Smooth muscle cell (in vitro differentiated cells): ENCODE measurements around the gene PRKCA. TPM values are rescaled to one million over a fixed set of nuclear protein-coding genes. Genes with fewer than 3 reads are reported as not detected.

Source experiments
- DNase-seq: peaks from one replicate; lab custom pipeline; 2025; ENCODE audit not compliant: unreplicated experiment; lab: John Stamatoyannopoulos, UW
- H2AFZ ChIP-seq: fragments of 200-600 bp; sonication (generic); 2 replicates; pipeline ENCODE4 v1.6.0; 2016; ENCODE audit warnings: antibody characterized with exemption, low read depth, mild to moderate bottlenecking
- H3F3A ChIP-seq: fragments of 200-600 bp; sonication (generic); 2 replicates; pipeline ENCODE4 v1.6.0; 2017; ENCODE audit warnings: antibody characterized with exemption, low read depth
- H3K27ac ChIP-seq: fragments of 200-600 bp; sonication (generic); 2 replicates; pipeline ENCODE4 v1.5.1; 2016; ENCODE audit warnings: low read depth, mild to moderate bottlenecking
- H3K27me3 ChIP-seq: fragments of 200-600 bp; sonication (generic); 2 replicates; pipeline ENCODE4 v1.6.1; 2016; ENCODE audit warnings: low read depth, mild to moderate bottlenecking
- H3K36me3 ChIP-seq: fragments of 200-600 bp; sonication (generic); 2 replicates; pipeline ENCODE4 v1.5.1; 2016; ENCODE audit warnings: low read depth
- H3K4me1 ChIP-seq: fragments of 200-600 bp; sonication (generic); 2 replicates; pipeline ENCODE4 v1.5.1; 2016; ENCODE audit warnings: low read depth
- H3K4me2 ChIP-seq: fragments of 200-600 bp; sonication (generic); 2 replicates; pipeline ENCODE4 v1.6.0; 2016; ENCODE audit warnings: mild to moderate bottlenecking
- H3K4me3 ChIP-seq: fragments of 200-600 bp; sonication (generic); 2 replicates; pipeline ENCODE4 v1.5.1; 2016; ENCODE audit warnings: mild to moderate bottlenecking
- H3K79me2 ChIP-seq: fragments of 200-600 bp; sonication (generic); 2 replicates; pipeline ENCODE4 v1.6.0; 2016; ENCODE audit warnings: low read depth, mild to moderate bottlenecking
- H3K9ac ChIP-seq: fragments of 200-600 bp; sonication (generic); 2 replicates; pipeline ENCODE4 v1.6.0; 2016; ENCODE audit warnings: low read depth
- H3K9me3 ChIP-seq: fragments of 200-600 bp; sonication (generic); replicated peaks from 2 replicates; pipeline ENCODE4 v1.5.1; 2016; ENCODE audit warnings: low read depth
- H4K20me1 ChIP-seq: fragments of 200-600 bp; sonication (generic); 2 replicates; pipeline ENCODE4 v1.6.0; 2016; ENCODE audit warnings: low read depth
- CTCF ChIP-seq: fragments of 200-600 bp; sonication (generic); IDR thresholded peaks from 2 replicates; pipeline ENCODE4 v1.5.1; 2017; ENCODE audit warnings: borderline replicate concordance, mild to moderate bottlenecking, antibody characterized with exemption; ENCODE audit not compliant: insufficient read depth, poor library complexity, severe bottlenecking
- WGBS: methylation state at CpG from one replicate; pipeline ENCODE4 v1.1.7; 2016; ENCODE audit warnings: low lambda C conversion rate; 5-methylcytosine and 5-hydroxymethylcytosine counted together
- polyA plus RNA-seq: library from polyadenylated mRNA; unstranded; fragments of >200 nt; fragmentation: Nextera tagmentation; extraction: Ambion mirVana; gene quantifications from 2 replicates; pipeline ENCODE4 v1.2.1, GENCODE V29; 2016
- total RNA-seq: library from RNA; depleted of rRNA; stranded (reverse); fragments of >200 nt; gene quantifications from 2 replicates; pipeline ENCODE4 v1.2.3, GENCODE V29; 2014

PRKCA gene
- total and polyA plus RNA-seq, 2 experiments from 2014 or later, result 0.78 to 7.1 TPM

- no peak for TF ChIP-seq CTCF
- Histone ChIP-seq H3K27ac (no peak overlapping the region), H3F3A (no peaks in the 10 kb centered on the region), H3K79me2 (no peaks in the 10 kb centered on the region), H3K36me3 (no peaks in the 10 kb centered on the region), H3K9me3 (no peaks in the 10 kb centered on the region), H3K4me2 (no peak overlapping the region), H3K4me3 (no peak overlapping the region), H3K27me3 (no peaks in the 10 kb centered on the region), H3K4me1 (no peaks in the 10 kb centered on the region), H2AFZ (no peak overlapping the region), H4K20me1 (no peaks in the 10 kb centered on the region), H3K9ac (no peak overlapping the region)
- WGBS, result 83% methylated on average over 8 of the region's 8 CpGs
- no peak for DNase-seq
Observed at GRCh38 chr17:66571745-66572144, 269.3 kb downstream of the PRKCA start.

GRCh38 chr17:66573078-66573477, 270.7 kb downstream of the PRKCA start:
- 71% methylated on average over 4 of the region's 4 CpGs for WGBS
- Histone ChIP-seq H3F3A (no peaks in the 10 kb centered on the region), H3K4me2 (no peak overlapping the region), H3K79me2 (no peaks in the 10 kb centered on the region), H3K27me3 (no peaks in the 10 kb centered on the region), H3K36me3 (no peaks in the 10 kb centered on the region), H4K20me1 (no peaks in the 10 kb centered on the region), H3K27ac (no peak overlapping the region), H3K9ac (no peak overlapping the region), H3K9me3 (no peaks in the 10 kb centered on the region), H3K4me1 (no peaks in the 10 kb centered on the region), H2AFZ (no peak overlapping the region), H3K4me3 (no peak overlapping the region)
- DNase-seq, result no peak
- no peak for TF ChIP-seq CTCF

GRCh38 chr17:66574123-66574522, 271.7 kb downstream of the PRKCA start:
- H3K9me3 ChIP-seq, result no peaks in the 10 kb centered on the region
- H4K20me1 ChIP-seq, result no peaks in the 10 kb centered on the region
- H3K9ac ChIP-seq, result no peak overlapping the region
- H3K27ac ChIP-seq, result no peak overlapping the region
- no peak for TF ChIP-seq CTCF
- no peak overlapping the region for H3K4me2 ChIP-seq
- DNase-seq, result no peak
- H3F3A ChIP-seq, result no peaks in the 10 kb centered on the region
- no peaks in the 10 kb centered on the region for H3K27me3 ChIP-seq
- WGBS, result 91% methylated on average over 4 of the region's 4 CpGs
- H3K36me3 ChIP-seq, result no peaks in the 10 kb centered on the region
- H2AFZ ChIP-seq, result no peak overlapping the region
- no peaks in the 10 kb centered on the region for H3K79me2 ChIP-seq
- no peak overlapping the region for H3K4me3 ChIP-seq
- no peaks in the 10 kb centered on the region for H3K4me1 ChIP-seq

GRCh38 chr17:66576473-66576872, 274.1 kb downstream of the PRKCA start:
- Histone ChIP-seq H3K27ac (no peak overlapping the region), H3K27me3 (no peaks in the 10 kb centered on the region), H3F3A (peaks cover 4% of the 10 kb centered on the region), H3K79me2 (no peaks in the 10 kb centered on the region), H3K4me1 (no peaks in the 10 kb centered on the region), H3K9me3 (no peaks in the 10 kb centered on the region), H3K9ac (no peak overlapping the region), H4K20me1 (no peaks in the 10 kb centered on the region), H2AFZ (no peak overlapping the region), H3K4me3 (no peak overlapping the region), H3K36me3 (no peaks in the 10 kb centered on the region), H3K4me2 (no peak overlapping the region)
- no peak for TF ChIP-seq CTCF
- 66% methylated on average over 6 of the region's 6 CpGs for WGBS
- DNase-seq, result no peak
